Kasumi-1 (cell line): ENCODE results near the gene SPINK14.

Experiments
- DNase-seq, 2 experiments: peaks; one replicate each; lab custom pipeline; 2025; lab: John Stamatoyannopoulos, UW

SPINK14 gene

DNA sequence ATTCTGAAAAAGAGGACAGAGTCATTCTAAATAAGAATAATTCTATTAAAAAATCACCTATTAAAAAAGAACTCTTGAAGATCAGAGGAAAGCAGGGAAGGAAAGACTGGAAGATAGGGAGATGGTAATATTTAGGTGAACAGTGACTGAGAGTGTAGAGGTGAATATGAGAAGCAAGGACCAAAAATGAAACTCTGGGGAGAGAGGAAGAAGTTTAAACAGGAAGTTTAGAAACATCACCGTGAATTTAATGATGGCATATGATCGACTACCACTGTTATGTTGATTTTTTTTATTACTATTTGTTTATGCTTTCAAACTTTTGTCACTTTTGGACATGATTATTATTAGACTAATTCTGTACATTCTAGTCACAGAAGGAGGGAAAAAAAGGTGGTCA lies 32.8 kb downstream of the SPINK14 start:
- no peak for DNase-seq

DNA sequence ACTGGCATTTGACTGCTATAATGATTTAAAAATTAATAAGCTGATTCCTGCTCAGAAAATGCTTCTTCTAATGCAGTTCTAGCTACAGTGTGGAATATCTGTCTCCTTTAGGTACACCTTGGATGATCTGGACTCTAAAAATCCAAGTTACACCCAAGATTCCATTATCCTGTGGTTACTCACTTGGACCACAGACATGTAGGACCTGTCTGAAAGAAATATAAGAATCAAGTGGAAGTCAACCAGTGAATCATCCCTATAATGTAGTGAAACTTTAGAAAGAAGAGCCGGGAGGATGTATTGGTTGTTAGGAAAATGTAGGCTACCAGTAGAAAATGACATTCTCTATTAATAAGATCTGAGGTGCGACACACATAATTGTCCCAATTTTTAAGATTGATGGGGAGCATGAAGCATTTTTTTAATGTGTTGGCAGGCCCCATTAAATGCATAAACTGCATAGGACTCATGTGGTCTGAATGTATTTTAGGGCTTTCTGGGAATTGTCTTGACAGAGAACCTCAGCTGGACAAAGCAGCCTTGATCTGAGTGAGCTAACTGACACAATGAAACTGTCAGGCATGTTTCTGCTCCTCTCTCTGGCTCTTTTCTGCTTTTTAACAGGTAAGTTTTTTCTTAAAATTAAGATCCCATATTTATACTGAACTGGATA lies 34.3 kb downstream of the SPINK14 start, which contains the start of gene SPINK6:
SPINK6 (plus strand) TSS at position 512 of the 673 bp plus-strand sequence; CDS start at position 567, 55 bp downstream.
- DNase-seq: no peak

DNA sequence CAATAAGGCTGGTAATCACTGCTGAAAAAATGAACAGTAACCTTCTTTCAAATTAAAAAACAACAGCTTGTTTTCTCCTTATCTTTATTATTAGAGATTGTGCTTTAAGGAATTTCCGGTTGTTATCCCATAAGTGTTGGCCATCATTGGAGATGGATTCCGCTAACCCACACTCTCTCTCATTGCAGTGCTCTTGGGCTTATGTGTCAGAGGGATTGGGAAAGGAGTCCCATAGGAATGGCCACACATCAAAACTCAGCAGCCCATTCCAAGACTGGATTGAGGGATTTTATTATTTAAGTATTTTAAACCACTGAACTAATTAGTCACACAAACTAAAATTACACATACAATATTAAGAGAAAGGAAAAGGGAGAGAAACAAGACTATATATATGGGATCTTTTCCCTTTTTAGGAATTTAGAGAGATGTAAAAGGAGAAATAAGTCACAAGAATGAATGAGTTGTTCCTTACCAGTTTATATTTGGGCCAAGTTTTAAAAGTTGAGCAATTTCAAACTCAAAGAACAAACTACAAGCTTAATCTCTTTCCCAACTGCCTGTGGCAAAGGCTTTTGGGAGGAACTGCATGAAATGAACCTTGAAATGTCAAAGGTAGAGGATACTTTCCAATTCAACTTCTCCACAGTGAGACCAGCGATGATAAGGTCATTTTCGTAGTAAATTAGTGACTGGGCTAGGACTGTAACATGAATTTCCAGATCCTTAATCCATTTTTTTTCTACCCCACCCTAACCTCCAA lies 36.9 kb downstream of the SPINK14 start:
- no peak for DNase-seq

DNA sequence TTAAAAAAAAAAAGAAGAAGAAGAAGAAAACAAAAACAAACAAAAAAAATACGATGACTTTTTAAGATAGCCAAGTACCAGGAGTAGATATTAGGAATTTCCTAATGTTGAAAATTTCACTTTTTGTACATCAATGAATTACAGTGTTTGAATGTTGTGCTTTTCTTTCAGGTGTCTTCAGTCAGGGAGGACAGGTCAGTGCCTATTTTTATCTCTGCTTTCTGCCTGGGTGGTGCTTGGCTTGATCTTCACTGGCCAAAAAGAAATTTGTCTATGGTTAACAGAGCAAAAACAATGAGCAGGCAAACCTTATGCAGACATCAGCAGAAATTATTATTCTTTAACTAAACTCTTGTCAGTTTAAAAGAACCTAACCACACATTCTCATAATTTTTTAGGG lies 37.5 kb downstream of the SPINK14 start:
- no peak for DNase-seq

DNA sequence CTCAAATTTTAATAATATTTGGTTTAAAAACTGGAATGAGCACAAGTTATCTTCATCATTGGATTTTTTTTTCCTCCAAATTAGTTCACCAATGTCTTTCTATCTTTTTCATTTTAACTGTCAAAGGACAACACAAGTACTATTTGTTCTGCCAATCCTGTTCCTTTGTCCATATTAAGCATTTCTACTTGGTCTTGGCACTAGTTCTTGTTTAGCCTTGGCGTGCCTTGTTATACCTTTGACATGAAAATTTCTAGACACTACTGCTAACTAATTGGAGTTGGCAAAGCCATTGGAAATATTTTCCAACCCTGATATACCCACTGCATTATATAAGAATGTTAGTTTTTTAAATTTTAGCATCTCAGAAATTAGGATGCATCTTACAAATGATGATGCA lies 38.3 kb downstream of the SPINK14 start:
- no peak for DNase-seq

DNA sequence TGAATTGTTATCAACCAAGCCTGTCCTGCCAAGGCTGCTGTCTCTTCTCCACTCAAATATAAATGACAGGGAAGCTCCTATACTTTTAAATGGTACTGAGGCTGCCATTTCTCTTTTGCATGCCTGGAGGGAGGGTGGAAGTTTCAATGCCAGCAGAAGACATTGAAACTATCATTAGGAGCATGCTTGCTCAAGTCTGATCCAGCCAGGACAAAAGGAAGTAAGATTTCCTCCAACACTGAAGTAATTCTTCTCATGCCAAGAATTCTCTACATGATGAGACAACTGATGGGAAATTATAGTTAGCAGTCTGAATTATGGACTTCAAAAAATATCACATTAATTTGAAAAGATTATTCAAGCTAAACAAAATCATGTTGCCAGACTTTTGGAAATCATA lies 39.9 kb downstream of the SPINK14 start:
- no peak for DNase-seq

DNA sequence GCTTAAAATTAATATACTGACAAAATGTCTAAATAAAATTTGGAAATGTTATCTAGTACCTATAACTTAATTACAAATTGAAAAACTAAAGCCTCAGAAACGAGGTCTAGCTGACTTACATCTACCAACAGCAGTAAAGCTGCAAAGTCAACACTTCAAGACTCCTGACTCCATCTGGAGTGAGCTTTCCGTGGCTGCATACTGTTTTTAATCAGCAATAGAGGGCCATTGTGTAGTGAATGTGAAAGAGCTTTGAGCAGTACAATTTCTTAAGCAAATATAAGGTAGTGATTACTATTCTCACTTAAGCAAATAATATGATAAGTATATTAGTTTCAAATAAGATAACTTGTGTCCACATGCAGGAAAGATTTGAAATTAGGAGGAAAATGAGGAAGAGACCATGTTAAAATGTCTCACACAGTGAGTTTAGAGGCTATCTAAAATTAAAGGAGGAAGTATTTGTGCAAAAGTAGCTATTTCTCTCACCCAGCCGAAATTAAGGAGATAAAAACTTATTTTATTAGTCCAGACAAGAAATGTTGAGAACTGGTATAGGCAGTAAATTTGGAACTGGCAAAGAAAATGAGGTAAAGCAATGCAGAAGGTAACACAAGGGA lies 40.9 kb downstream of the SPINK14 start:
- DNase-seq: no peak

DNA sequence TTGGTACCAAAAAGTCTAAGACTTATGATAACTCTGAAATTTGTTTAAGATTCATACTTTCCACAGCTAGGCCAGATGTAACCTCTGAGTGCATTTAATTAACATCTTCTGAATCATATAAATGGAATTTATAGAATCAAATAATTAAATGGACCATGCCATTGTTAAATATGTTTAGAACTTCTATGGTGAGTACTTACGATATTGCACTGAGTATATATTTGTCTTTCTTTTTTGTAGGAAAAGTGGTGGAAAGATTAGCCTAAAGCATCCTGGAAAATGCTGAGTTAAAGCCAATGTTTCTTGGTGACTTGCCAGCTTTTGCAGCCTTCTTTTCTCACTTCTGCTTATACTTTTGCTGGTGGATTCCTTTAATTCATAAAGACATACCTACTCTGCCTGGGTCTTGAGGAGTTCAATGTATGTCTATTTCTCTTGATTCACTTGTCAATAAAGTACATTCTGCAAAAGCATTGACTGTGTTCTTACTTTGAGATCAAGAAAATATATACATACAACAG lies 46.4 kb downstream of the SPINK14 start:
- DNase-seq: no peak

DNA sequence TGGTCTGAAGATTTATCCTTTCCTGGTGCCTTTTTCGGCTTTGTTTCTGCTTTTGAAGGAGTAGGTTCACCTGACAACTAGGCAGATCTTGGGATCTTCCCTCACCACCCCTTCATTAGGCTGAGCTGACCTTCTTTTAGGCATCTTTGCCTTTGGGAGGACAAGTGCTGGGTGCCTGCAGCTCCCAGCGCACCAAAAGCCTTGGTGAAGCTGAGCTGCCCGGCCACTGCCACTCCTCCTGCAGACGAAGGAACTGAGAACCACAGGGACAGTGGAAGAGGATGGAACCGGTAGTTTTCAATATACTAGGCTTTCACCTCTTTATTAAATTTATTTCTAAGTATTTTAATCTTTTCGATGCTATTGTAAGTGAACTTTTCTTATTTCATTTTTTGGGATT lies 53.2 kb downstream of the SPINK14 start:
- no peak for DNase-seq

DNA sequence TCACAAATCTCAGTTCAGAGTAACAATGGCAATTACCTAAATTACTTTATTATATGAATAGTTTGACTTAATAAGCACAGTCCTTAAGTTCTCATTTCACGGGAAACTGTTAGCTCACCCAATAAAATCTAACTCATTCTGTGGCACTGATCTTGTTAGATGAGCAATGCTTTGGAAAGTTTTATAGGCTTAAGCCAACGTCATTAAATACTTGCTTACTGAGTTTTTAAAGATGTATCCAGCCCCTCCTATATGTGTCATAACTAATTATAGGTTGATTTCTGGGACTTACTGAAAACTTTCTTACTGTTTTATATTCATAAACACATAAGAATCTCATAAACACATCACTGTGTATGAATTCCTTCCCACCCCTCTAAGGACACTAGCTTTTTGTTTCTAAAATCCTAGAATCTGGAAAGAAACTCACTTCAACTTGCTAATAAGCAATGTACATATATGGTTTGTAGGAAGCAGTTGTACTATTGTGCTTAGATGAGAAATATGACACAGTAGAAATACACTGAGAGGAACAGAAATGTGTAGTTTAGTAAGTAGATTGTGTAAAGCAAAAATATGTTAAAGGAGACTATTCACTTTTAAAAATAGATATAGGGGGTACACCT lies 55.9 kb downstream of the SPINK14 start:
- no peak for DNase-seq
